H1 (cell line): ENCODE results near the gene NR5A2. TPM values are rescaled to one million over a fixed set of nuclear protein-coding genes. Genes with fewer than 3 reads are reported as not detected.

ENCODE experiments used
- CBX8 ChIP-seq: fragments of 300-800, 300-1000 bp; sonication (generic); IDR thresholded peaks from 2 replicates; pipeline ENCODE4 v1.7.1; 2016; ENCODE audit warnings: low read depth, low read length, borderline replicate concordance
- CHD2 ChIP-seq: IDR thresholded peaks from 2 replicates; pipeline ENCODE4 v1.6.1; 2012; ENCODE audit warnings: low read length, improper control_type of control experiment
- CTCF ChIP-seq, 3 experiments: IDR thresholded peaks; 1 replicate in 2 of 3; 2 replicates in 1 of 3; pipeline versions ENCODE4 v1.5.1 to v1.6.1; 2011; ENCODE audit warnings: low read length in 3 of 3, mild to moderate bottlenecking in 3 of 3, inconsistent platforms in 2 of 3, low read depth in 1 of 3, moderate library complexity in 1 of 3; ENCODE audit not compliant: insufficient read depth in 1 of 3; ENCODE audit errors: control extremely low read depth in 1 of 3
- FOSL1 ChIP-seq: IDR thresholded peaks from 2 replicates; pipeline ENCODE4 v1.6.1; 2011; ENCODE audit warnings: mild to moderate bottlenecking, low read depth, low read length, moderate library complexity; ENCODE audit not compliant: insufficient read depth
- HDAC2 ChIP-seq, 2 experiments: fragments of 300-600 bp in 1 of 2; sonication (generic) in 1 of 2; IDR thresholded peaks; 2 replicates each; pipeline ENCODE4 v1.6.1; 2011 to 2012; ENCODE audit warnings: low read depth in 2 of 2, low read length in 2 of 2, mild to moderate bottlenecking in 2 of 2, moderate library complexity in 2 of 2, borderline replicate concordance in 1 of 2, inconsistent platforms in 1 of 2
- PHF8 ChIP-seq: fragments of 200-600 bp; sonication (generic); conservative IDR thresholded peaks from 2 replicates; pipeline ENCODE4 v1.7.1; 2012; ENCODE audit warnings: low read depth, mild to moderate bottlenecking, inconsistent platforms, low read length, moderate library complexity
- SP2 ChIP-seq: IDR thresholded peaks from 2 replicates; pipeline ENCODE4 v1.6.1; 2012; ENCODE audit warnings: mild to moderate bottlenecking, low read length, inconsistent platforms
- TAF7 ChIP-seq: optimal IDR thresholded peaks from 2 replicates; pipeline ENCODE3; 2011; ENCODE audit warnings: low read depth, mild to moderate bottlenecking, inconsistent platforms, low read length, moderate library complexity, borderline replicate concordance
- polyA plus RNA-seq, 7 experiments: library from polyadenylated mRNA; depleted of rRNA in 3 of 7; stranded (reverse) in 5 of 7; unstranded in 2 of 7; fragments of >200 nt in 5 of 7; fragments of 200-250 nt in 2 of 7; gene quantifications; 1 replicate in 5 of 7; 2 replicates in 1 of 7; 4 replicates in 1 of 7; pipeline versions ENCODE4 v1.2.1 to v1.2.3, GENCODE V29; 2011 to 2013; ENCODE audit warnings: missing spikeins in 2 of 7, mixed read lengths in 2 of 7
- total RNA-seq: library from RNA; stranded (reverse); fragmentation: NEBNext Ultra II Directional; extraction: Animal tissue kit (Norgen Biotek cat#: 25700); gene quantifications from 2 replicates; pipeline ENCODE4 v1.2.1, GENCODE V29; 2021

NR5A2 gene
- total and polyA plus RNA-seq, 2 of the 8 experiments (the other 6 are each of a cell fraction or from before 2014, with no cell fraction given) = 1.7 to 11.6 TPM

- TF ChIP-seq CTCF (IDR thresholded peaks at IDR 0.05; ENCODE audit: control extremely low read depth in 1 of 3, insufficient read depth in 1 of 3, low read depth in 1 of 3, low read length in 3 of 3) (no peak), CHD2 (no peak), FOSL1 (no peak), PHF8 (no peak), TAF7 (no peak), CBX8 (no peak), HDAC2 (IDR thresholded peaks at IDR 0.05; ENCODE audit: borderline replicate concordance in 1 of 2, low read depth in 2 of 2, low read length in 2 of 2) (no peak), SP2 (no peak)
These were observed 1.1 kb downstream of the NR5A2 start (continued) for GRCh38 chr1:200028586-200029034.
